SK-N-MC (cell line): ENCODE measurements around the gene SMCHD1.
"Not testable (repeated sequence)": the region's sequence is repeated elsewhere in the genome, so short reads cannot be mapped to it uniquely, and the experiment has no call there.

Source experiments
- DNase-seq: peaks from one replicate; pipeline ENCODE4 v3.0.0-alpha.2; 2011; ENCODE audit warnings: low read depth, low spot score
- H3K27ac ChIP-seq: fragments of 200-600 bp; sonication (generic); 2 replicates; pipeline ENCODE4 v1.5.1; 2016; ENCODE audit warnings: mixed run types
- H3K36me3 ChIP-seq: fragments of 200-600 bp; sonication (generic); 2 replicates; pipeline ENCODE4 v1.6.1; 2017; ENCODE audit warnings: antibody characterized with exemption, low read length, mixed read lengths; ENCODE audit not compliant: insufficient read depth
- H3K4me3 ChIP-seq: fragments of 200-600 bp; sonication (generic); 2 replicates; pipeline ENCODE4 v1.5.1; 2016
- H3K9ac ChIP-seq: fragments of 200-600 bp; sonication (generic); 2 replicates; pipeline ENCODE4 v1.8.0; 2017; ENCODE audit warnings: mixed run types, mixed read lengths; ENCODE audit not compliant: insufficient read length
- H3K9me3 ChIP-seq: fragments of 200-600 bp; sonication (generic); 2 replicates; pipeline ENCODE4 v1.6.1; 2017; ENCODE audit warnings: low read depth, mild to moderate bottlenecking, antibody characterized with exemption, low read length, moderate library complexity, mixed read lengths
- EZH2 ChIP-seq: fragments of 200-600 bp; sonication (generic); IDR thresholded peaks from one replicate; pipeline ENCODE4 v1.6.1; 2017; ENCODE audit warnings: antibody characterized with exemption
- FOXP2 ChIP-seq: optimal IDR thresholded peaks from 2 replicates; pipeline ENCODE3; 2011; ENCODE audit warnings: mild to moderate bottlenecking, moderate library complexity; ENCODE audit not compliant: insufficient read depth; ENCODE audit errors: extremely low read length, control extremely low read depth
- POLR2AphosphoS5 ChIP-seq: IDR thresholded peaks from 2 replicates; pipeline ENCODE4 v1.6.1; 2012; ENCODE audit warnings: mild to moderate bottlenecking, low read depth, low read length, borderline replicate concordance

The SMCHD1 gene

DNA sequence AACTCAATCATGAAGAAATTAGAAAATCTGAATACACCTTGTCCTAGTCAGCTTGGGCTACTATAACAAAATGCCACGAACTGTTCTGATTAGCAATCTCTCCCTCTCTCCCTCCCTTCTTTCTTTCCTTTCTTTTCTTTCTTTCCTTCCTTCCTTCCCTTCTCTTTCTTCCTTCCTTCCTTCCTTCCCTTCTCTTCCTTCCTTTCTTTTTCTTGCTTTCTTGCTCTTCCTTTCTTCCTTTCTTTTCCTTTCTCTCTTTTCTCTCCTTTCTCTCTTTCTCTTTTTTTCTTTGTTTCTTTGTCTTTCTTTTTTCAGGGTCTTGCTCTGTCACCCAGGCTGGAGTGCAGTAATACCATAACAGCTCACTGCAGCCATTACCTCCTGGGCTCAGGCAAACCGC, 167.7 kb downstream of the SMCHD1 start:
- Histone ChIP-seq H3K9me3 (no peaks in the 10 kb centered on the region), H3K9ac (no peak overlapping the region), H3K36me3 (no peaks in the 10 kb centered on the region), H3K4me3 (no peak overlapping the region), H3K27ac (no peak overlapping the region)
- TF ChIP-seq FOXP2 (no peak), POLR2AphosphoS5 (no peak), EZH2 (no peak)
- DNase-seq = no peak

DNA sequence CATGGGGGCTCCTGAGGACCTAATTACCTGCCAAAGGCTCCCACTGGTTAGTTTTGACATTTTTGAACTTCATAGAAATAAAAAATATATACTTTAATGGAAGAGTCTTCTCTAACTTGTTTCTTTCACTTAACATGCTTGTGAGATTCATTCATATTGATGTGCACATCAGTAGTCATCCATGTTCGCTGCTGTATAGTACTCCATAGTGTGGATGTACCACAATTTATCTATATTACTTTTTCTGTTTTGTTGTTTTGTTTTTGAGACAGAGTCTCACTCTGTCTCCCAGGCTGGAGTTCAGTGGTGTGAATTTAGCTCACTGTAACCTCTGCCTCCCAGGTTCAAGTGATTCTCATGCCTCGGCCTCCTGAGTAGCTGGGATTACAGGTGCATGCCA, 168.4 kb downstream of the SMCHD1 start:
- H3K9ac ChIP-seq = no peak overlapping the region
- no peaks in the 10 kb centered on the region for H3K36me3 ChIP-seq
- H3K4me3 ChIP-seq = no peak overlapping the region
- DNase-seq = no peak
- no peak overlapping the region for H3K27ac ChIP-seq
- TF ChIP-seq EZH2 = no peak
- no peak for TF ChIP-seq FOXP2
- TF ChIP-seq POLR2AphosphoS5 = no peak
- no peaks in the 10 kb centered on the region for H3K9me3 ChIP-seq

DNA sequence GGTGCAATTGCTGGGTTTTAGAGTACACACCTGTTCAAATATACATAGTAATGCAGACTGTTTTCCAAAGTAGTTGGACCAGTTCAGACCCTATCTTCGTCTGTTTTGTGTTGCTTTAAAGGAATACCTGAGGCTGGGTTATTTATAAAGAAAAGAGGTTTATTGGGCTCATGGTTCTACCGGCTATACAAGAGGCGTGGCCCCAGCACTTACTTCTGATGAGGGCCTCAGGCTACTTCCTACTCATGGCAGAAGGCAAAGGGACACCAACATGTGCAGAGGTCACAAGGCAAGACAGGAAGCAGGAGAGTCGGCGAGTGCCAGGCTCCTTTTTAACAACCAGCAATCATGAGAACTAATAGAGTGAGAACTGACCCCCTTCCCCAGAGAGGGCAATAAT, 169.3 kb downstream of the SMCHD1 start:
- H3K36me3 ChIP-seq = no peaks in the 10 kb centered on the region
- H3K9ac ChIP-seq = no peak overlapping the region
- no peak overlapping the region for H3K4me3 ChIP-seq
- no peak for DNase-seq
- TF ChIP-seq FOXP2 = no peak
- TF ChIP-seq POLR2AphosphoS5 = no peak
- no peak for TF ChIP-seq EZH2
- no peak overlapping the region for H3K27ac ChIP-seq
- H3K9me3 ChIP-seq = no peaks in the 10 kb centered on the region

DNA sequence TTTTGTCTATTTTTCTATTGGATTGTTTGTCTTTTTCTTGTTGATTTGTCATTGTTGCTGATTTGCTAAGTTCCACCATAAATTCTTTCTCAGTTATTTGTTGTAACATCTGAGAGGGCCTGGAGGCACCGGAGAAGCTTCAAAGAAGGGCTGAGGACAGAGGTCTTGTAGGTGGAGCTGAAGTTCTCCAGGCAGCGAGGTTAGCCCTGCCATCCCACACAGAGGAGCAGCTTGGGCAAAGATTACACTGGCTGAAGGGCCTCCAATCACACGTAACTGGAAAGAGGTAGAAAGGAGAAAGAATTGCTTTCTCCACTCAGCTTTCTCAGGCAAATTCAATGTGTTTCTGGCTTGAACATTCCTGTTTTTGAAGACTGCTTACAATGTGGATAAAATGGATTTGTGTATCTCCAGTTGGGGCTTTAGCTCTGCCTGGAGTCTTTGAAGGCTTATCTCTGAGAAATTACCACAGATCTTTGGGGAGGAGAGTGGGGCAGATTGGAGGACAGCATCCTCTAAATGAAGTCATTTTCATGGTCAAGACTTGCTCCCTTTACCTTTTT, 170.2 kb downstream of the SMCHD1 start:
- H3K9me3 ChIP-seq = no peaks in the 10 kb centered on the region

DNA sequence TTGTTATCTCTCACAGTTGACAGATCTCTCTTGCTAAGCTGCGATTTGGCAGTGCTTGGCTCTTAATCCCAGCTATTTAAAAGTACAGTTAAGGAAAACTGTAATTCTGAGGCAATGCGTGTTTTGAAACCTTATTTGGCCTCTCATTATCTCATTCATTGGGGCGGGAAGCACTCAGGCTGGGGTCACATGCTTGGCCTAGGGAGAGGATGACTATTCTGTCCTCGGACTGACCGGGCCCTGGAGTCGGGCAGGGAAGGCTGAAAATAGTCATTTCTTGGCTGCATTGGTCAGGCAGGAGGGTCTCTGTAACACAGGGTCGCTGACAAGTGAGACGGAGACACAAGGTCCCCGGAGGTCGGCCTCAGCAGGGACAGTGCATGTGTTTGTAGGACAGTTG, 171.1 kb downstream of the SMCHD1 start:
- H3K9ac ChIP-seq = no peak overlapping the region

More for the DNA sequence above, 170.2 kb downstream of the SMCHD1 start:
- Histone ChIP-seq H3K9ac (no peak overlapping the region), H3K27ac (no peak overlapping the region), H3K4me3 (no peak overlapping the region), H3K36me3 (no peaks in the 10 kb centered on the region)
- TF ChIP-seq EZH2 (no peak), FOXP2 (no peak), POLR2AphosphoS5 (no peak)
- no peak for DNase-seq

DNA sequence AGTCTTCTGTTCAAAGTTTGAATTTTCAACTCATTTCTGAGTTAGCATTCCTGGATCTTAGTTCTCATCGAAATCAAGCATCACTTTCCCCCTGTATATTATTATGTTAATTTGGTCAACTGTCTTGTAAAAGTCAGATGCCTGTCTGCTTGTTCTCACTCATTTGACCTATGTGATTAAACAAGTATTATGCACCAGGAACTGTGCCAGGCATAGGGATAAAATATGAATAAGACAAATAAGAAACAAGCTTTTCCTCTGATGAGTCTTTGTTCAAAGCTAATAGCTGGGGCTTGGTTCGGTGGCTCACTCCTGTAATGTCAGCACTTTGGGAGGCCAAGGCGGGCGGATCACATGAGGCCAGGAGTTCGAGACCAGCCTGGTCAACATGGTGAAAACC, 171.5 kb downstream of the SMCHD1 start:
- H3K27ac ChIP-seq = no peak overlapping the region
- DNase-seq = no peak
- H3K4me3 ChIP-seq = no peak overlapping the region
- no peak overlapping the region for H3K9ac ChIP-seq
- H3K9me3 ChIP-seq = no peaks in the 10 kb centered on the region
- H3K36me3 ChIP-seq = no peaks in the 10 kb centered on the region
- no peak for TF ChIP-seq EZH2
- TF ChIP-seq FOXP2 = no peak
- no peak for TF ChIP-seq POLR2AphosphoS5

More for the DNA sequence above, 171.1 kb downstream of the SMCHD1 start:
- TF ChIP-seq POLR2AphosphoS5 (no peak), FOXP2 (no peak), EZH2 (no peak)
- H3K4me3 ChIP-seq = no peak overlapping the region
- DNase-seq = no peak
- no peaks in the 10 kb centered on the region for H3K9me3 ChIP-seq
- no peak overlapping the region for H3K27ac ChIP-seq
- H3K36me3 ChIP-seq = no peaks in the 10 kb centered on the region

DNA sequence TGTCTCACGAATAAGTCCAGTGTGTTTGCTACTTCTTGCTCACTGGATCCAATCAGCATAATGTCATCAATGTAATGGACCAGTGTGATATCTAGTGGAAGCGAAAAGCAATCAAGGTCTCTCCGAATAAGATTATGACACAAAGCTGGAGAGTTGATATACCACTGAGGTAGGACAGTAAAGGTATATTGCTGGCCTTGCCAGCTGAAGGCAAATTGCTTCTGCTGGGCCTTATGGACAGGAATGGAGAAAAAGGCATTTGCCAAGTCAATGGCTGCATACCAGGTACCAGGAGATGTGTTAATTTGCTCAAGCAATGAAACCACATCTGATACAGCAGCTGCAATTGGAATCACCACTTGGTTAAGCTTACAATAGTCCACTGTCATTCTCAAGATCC, 180.6 kb downstream of the SMCHD1 start:
- H3K9ac ChIP-seq, H3K27ac ChIP-seq, H3K9me3 ChIP-seq, H3K4me3 ChIP-seq, DNase-seq, H3K36me3 ChIP-seq: not testable (repeated sequence)

DNA sequence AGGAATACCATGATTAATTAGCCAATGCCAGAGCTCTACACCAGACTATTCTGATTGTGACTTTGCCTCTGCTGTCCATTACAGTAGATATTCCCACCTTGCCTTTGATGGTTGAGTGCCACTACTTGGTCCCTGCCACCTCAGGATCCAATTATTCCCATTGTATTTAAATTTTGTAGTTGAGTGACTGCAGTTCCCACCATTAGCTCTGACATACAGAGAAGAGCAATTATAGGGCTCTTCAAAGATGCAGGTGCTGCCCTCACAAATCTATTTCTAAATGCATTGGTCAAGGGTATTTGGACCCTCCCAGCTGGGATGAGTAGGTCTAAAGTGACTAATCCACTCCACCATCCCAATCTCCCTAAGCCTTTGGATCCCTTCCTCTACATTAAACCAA, 181.8 kb downstream of the SMCHD1 start:
- H3K36me3 ChIP-seq, H3K9ac ChIP-seq, H3K4me3 ChIP-seq, H3K27ac ChIP-seq, DNase-seq, H3K9me3 ChIP-seq: not testable (repeated sequence)

DNA sequence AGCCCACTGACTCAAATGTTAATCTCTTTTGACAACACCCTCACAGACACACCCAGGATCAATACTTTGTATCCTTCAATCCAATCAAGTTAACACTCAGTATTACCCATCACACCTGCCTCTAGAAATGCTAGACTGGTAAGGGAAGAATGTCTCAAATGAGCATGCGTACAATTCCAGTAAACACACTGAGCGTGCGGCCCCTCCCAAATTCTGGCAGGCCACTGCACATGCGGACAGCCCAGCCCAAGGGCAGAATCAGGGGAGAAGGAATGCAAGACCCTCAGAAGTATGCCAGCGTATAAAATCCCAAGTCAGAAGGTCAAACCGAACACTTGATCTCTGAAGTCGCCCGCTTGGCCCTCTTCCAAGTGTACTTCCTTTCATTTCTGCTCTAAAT, 183.7 kb downstream of the SMCHD1 start:
- H3K4me3 ChIP-seq = no peak overlapping the region
- TF ChIP-seq POLR2AphosphoS5 = no peak
- TF ChIP-seq FOXP2 = no peak
- no peak for TF ChIP-seq EZH2
- no peak overlapping the region for H3K27ac ChIP-seq
- DNase-seq = no peak
- no peaks in the 10 kb centered on the region for H3K9me3 ChIP-seq
- no peaks in the 10 kb centered on the region for H3K36me3 ChIP-seq
- H3K9ac ChIP-seq = no peak overlapping the region
